Stimulated activated CD4-positive, alpha-beta T cell treated with anti-CD3 and anti-CD28 coated beads, Interleukin-2, amount 100 ng/mL, for 48 hours (primary cell): ENCODE data around the gene HSPA1L.

Experiments used
- DNase-seq, 2 donors: peaks; one replicate each; pipeline ENCODE4 v3.0.0-alpha.2; 2020

The HSPA1L gene

DNA sequence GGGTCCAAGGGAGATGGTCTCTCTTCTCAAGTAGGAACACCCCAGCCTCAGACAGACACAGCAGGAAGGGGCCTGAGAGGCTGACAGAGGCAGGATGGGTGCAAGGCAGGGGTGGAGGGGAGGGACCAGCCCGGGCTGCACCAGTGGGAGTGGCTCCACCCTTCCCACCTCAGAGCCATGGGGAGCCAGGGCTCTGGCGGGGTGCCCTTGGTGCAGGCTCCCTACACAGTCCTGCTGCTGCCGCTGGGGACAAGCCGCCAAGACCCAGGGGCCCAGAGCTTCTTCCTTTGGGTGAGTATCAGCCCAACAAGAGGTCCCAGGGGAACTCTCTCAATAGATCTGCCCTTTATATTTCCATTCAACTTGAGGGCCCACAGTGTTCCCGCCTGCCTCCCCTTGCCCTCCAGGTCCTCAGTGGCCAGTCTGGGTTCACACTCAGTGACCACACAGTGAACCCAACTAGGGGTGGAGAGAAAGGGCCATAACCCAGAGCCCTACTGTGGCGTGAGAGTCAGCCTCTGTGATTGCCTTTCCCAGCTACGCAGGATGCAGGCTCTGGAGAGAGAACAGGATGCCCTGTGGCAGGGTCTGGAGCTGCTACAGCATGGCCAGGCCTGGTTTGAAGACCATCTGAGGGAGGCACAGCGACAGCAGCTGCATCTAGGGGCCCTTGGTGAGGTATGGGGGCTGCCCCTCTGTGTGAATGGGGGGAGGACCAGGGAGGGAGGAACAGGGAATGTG lies 52.0 kb downstream of the HSPA1L start:
- DNase-seq: no peak

GRCh38 chr6:31762356-31762755 lies 52.7 kb downstream of the HSPA1L start, which contains the start of gene SAPCD1:
Gene SAPCD1 (plus strand): TSS chr6:31762656. CDS start chr6:31763055, 399 bp downstream.
- no peak for DNase-seq

GRCh38 chr6:31761343-31761742 lies 53.7 kb downstream of the HSPA1L start:
- no peak for DNase-seq

DNA sequence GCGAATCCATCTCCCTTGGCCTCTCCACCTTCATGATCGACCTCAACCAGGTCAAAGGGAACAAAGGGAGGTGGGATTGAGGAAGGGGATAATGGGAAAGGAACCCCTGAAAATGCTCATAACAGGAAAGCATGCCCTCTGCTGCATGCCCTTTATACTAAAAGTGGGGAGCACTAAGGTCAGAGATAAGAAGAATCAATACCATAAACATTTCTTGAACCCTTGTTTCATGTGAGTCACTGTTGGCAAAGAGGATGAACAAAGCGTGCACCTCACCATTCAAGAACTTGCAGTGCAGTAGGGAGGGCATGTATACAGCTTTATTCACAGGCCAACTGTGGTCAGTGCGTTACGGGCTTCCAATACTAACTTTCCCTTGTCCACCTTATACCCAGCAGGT lies 54.3 kb downstream of the HSPA1L start:
- no peak for DNase-seq
